Liver (tissue), 9 donors: Measurements from ENCODE around the gene ZMYM2. TPM values are rescaled to one million over a fixed set of nuclear protein-coding genes. Genes with fewer than 3 reads are reported as not detected.

Experiments used
- DNase-seq: peaks from one replicate; pipeline ENCODE4 v3.0.0-alpha.2; 2017; ENCODE audit warnings: low spot score
- H3K27ac ChIP-seq, 2 donors: one replicate each; pipeline ENCODE4 v1.7.0; 2013; ENCODE audit warnings: inconsistent platforms in 2 of 2, low read length in 2 of 2, control low read depth in 1 of 2, low read depth in 1 of 2, mild to moderate bottlenecking in 1 of 2
- H3K27me3 ChIP-seq, 4 donors: one replicate each; pipeline versions ENCODE4 v1.6.1 to v1.7.0; 2013; ENCODE audit warnings: low read length in 3 of 4, inconsistent platforms in 1 of 4, mild to moderate bottlenecking in 1 of 4, moderate library complexity in 1 of 4; ENCODE audit not compliant: control insufficient read depth in 4 of 4, insufficient read depth in 4 of 4
- H3K36me3 ChIP-seq, 4 donors: one replicate each; pipeline versions ENCODE4 v1.6.1 to v1.7.0; 2013; ENCODE audit warnings: low read length in 3 of 4, mild to moderate bottlenecking in 3 of 4, low read depth in 1 of 4, moderate library complexity in 1 of 4; ENCODE audit not compliant: control insufficient read depth in 4 of 4, insufficient read depth in 3 of 4
- H3K4me1 ChIP-seq, 4 donors: one replicate each; pipeline versions ENCODE4 v1.6.1 to v1.7.0; 2013; ENCODE audit warnings: low read length in 3 of 4, mild to moderate bottlenecking in 3 of 4, moderate library complexity in 1 of 4; ENCODE audit not compliant: control insufficient read depth in 4 of 4, insufficient read depth in 4 of 4
- H3K4me3 ChIP-seq, 3 donors: one replicate each; pipeline versions ENCODE4 v1.6.1 to v1.7.0; 2013; ENCODE audit warnings: low read length in 3 of 3, control low read depth in 1 of 3, low read depth in 1 of 3, mild to moderate bottlenecking in 1 of 3
- H3K9ac ChIP-seq, 2 donors: one replicate each; pipeline ENCODE4 v1.7.0; 2013; ENCODE audit warnings: low read length in 2 of 2, mild to moderate bottlenecking in 2 of 2, moderate library complexity in 2 of 2, control low read depth in 1 of 2, low read depth in 1 of 2
- H3K9me3 ChIP-seq, 4 donors: one replicate each; pipeline versions ENCODE4 v1.6.1 to v1.7.0; 2013; ENCODE audit warnings: low read length in 3 of 4; ENCODE audit not compliant: control insufficient read depth in 4 of 4
- FOXA1 ChIP-seq: IDR thresholded peaks from 2 replicates; pipeline ENCODE4 v1.6.1; 2016; ENCODE audit warnings: antibody characterized with exemption
- FOXA2 ChIP-seq: IDR thresholded peaks from 2 replicates; pipeline ENCODE4 v1.6.1; 2016; ENCODE audit warnings: antibody characterized with exemption
- JUND ChIP-seq, 2 donors: IDR thresholded peaks; 2 replicates each; pipeline ENCODE4 v1.6.1; 2016; ENCODE audit warnings: antibody characterized with exemption in 2 of 2
- MAX ChIP-seq: IDR thresholded peaks from 2 replicates; pipeline ENCODE4 v1.6.1; 2016; ENCODE audit warnings: antibody characterized with exemption
- RAD21 ChIP-seq, 2 donors: IDR thresholded peaks; 2 replicates each; pipeline ENCODE4 v1.6.1; 2016; ENCODE audit warnings: antibody characterized with exemption in 2 of 2, mild to moderate bottlenecking in 2 of 2
- REST ChIP-seq: IDR thresholded peaks from 2 replicates; pipeline ENCODE4 v1.6.1; 2016; ENCODE audit warnings: antibody characterized with exemption, mild to moderate bottlenecking
- RXRA ChIP-seq, 2 donors: IDR thresholded peaks; 2 replicates each; pipeline ENCODE4 v1.6.1; 2017 to 2018; ENCODE audit warnings: antibody characterized with exemption in 2 of 2, mild to moderate bottlenecking in 1 of 2
- YY1 ChIP-seq: IDR thresholded peaks from 2 replicates; pipeline ENCODE4 v1.6.1; 2016; ENCODE audit warnings: antibody characterized with exemption, mild to moderate bottlenecking
- WGBS: extraction: QIAGEN DNeasy Blood & Tissue Kit; methylation state at CpG from one replicate; pipeline ENCODE4 v1.1.7; 2013; 5-methylcytosine and 5-hydroxymethylcytosine counted together
- polyA plus RNA-seq, 2 donors: library from polyadenylated mRNA; stranded (reverse) in 1 of 2; unstranded in 1 of 2; fragments of 200-250 nt in 1 of 2; fragments of >200 nt in 1 of 2; fragmentation: Nextera tagmentation in 1 of 2; extraction: Ambion mirVana in 1 of 2; gene quantifications; one replicate each; pipeline versions ENCODE4 v1.2.1 to v1.2.3, GENCODE V29; 2013 to 2015
- total RNA-seq, 2 donors: library from RNA; depleted of rRNA; stranded (reverse); fragments of >200 nt; gene quantifications; one replicate each; pipeline ENCODE4 v1.2.3, GENCODE V29; 2014
- TF ChIP-seq, protein P1 (sequence below): fragments of 150-350 bp; IDR thresholded peaks from 2 replicates; pipeline ENCODE4 v1.5.1; 2017; ENCODE audit warnings: improper control_type of control experiment, low read depth, low read length; ENCODE audit not compliant: missing input control
- TF ChIP-seq, protein P2 (sequence below): IDR thresholded peaks from 2 replicates; pipeline ENCODE4 v1.6.1; 2016; ENCODE audit warnings: antibody characterized with exemption
- donor health status: healthy.
- donor health status: healthy.
- donor health status: healthy.
- donor health status: healthy.
- donor health status: healthy.

ZMYM2 gene
- total and polyA plus RNA-seq, 4 donors = 8.7 to 40.8 (median 18.5) TPM

- DNase-seq = no peak
- no peak for TF ChIP-seq YY1
- TF ChIP-seq FOXA2 = no peak
- TF ChIP-seq REST = no peak
- Histone ChIP-seq H3K9me3 (no peaks in the 10 kb centered on the region), H3K27ac (no peak overlapping the region), H3K27me3 (no peaks in the 10 kb centered on the region), H3K9ac (no peak overlapping the region), H3K36me3 (no peaks in the 10 kb centered on the region), H3K4me3 (no peak overlapping the region), H3K4me1 (peaks cover 0 to 11% (median 3%) of the 10 kb centered on the region in 4 donors)
- 84% methylated on average over 2 of the region's 2 CpGs for WGBS
Measured at GRCh38 chr13:20130012-20130411, 171.5 kb downstream of the ZMYM2 start.

DNA sequence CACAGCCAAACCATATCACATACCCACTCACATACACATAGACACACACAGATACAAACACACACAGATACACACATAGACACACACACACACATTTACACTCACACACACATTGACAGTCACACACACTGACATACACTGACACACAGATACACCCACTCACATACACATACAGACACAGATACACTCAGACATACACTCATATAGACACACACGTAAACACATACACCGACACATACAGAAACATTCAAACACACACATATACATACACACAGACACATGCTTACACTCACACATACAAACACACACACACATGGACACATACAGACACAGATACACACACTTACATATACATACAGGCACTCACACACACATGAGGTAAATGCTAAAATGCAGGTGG lies 172.1 kb downstream of the ZMYM2 start:
- Histone ChIP-seq H3K27ac (no peak overlapping the region), H3K4me1 (peaks cover 0 to 11% (median 3%) of the 10 kb centered on the region in 4 donors), H3K9ac (no peak overlapping the region), H3K9me3 (no peaks in the 10 kb centered on the region), H3K27me3 (no peaks in the 10 kb centered on the region), H3K36me3 (no peaks in the 10 kb centered on the region), H3K4me3 (no peak overlapping the region)
- DNase-seq = no peak
- TF ChIP-seq MAX (no peak), RAD21 (IDR thresholded peaks at IDR 0.05) (no peak), JUND (IDR thresholded peaks at IDR 0.05) (no peak), FOXA1 (no peak), FOXA2 (no peak), RXRA (IDR thresholded peaks at IDR 0.05) (no peak)
- TF ChIP-seq, protein P1, sequence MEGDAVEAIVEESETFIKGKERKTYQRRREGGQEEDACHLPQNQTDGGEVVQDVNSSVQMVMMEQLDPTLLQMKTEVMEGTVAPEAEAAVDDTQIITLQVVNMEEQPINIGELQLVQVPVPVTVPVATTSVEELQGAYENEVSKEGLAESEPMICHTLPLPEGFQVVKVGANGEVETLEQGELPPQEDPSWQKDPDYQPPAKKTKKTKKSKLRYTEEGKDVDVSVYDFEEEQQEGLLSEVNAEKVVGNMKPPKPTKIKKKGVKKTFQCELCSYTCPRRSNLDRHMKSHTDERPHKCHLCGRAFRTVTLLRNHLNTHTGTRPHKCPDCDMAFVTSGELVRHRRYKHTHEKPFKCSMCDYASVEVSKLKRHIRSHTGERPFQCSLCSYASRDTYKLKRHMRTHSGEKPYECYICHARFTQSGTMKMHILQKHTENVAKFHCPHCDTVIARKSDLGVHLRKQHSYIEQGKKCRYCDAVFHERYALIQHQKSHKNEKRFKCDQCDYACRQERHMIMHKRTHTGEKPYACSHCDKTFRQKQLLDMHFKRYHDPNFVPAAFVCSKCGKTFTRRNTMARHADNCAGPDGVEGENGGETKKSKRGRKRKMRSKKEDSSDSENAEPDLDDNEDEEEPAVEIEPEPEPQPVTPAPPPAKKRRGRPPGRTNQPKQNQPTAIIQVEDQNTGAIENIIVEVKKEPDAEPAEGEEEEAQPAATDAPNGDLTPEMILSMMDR = no peak
- TF ChIP-seq, protein P2, sequence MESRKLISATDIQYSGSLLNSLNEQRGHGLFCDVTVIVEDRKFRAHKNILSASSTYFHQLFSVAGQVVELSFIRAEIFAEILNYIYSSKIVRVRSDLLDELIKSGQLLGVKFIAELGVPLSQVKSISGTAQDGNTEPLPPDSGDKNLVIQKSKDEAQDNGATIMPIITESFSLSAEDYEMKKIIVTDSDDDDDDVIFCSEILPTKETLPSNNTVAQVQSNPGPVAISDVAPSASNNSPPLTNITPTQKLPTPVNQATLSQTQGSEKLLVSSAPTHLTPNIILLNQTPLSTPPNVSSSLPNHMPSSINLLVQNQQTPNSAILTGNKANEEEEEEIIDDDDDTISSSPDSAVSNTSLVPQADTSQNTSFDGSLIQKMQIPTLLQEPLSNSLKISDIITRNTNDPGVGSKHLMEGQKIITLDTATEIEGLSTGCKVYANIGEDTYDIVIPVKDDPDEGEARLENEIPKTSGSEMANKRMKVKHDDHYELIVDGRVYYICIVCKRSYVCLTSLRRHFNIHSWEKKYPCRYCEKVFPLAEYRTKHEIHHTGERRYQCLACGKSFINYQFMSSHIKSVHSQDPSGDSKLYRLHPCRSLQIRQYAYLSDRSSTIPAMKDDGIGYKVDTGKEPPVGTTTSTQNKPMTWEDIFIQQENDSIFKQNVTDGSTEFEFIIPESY = no peak
- WGBS = 92% methylated on average over 2 of the region's 2 CpGs
